ENCODE results near the gene CSNK1A1L. TPM values are rescaled to one million over a fixed set of nuclear protein-coding genes. Genes with fewer than 3 reads are reported as not detected.

Gene CSNK1A1L
- total RNA-seq, 1 experiment from 2014 or later: not detected

DNA sequence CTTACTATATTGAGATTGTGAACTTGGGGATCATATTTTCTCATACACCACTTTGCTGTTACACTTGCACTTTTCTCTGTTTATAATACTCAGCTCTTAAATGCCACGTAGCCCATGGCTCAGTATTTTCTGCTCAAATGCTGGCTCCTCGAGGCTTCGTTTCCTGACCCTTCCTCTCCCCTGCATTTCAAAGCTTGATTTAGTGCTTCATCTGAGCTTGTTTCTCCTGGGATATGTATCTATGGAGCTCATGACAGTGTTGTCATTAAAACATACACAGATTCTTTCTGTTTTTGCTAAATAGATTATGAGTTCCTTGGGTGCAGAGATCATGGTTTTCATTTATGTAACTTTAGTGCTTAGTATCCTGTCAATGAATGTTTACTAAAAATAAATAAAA is 11.4 kb downstream of the CSNK1A1L start:
- TF ChIP-seq CTCF (IDR thresholded peaks at IDR 0.05; ENCODE audit: insufficient read depth in 1 of 2, low read depth in 1 of 2, low read length in 1 of 2, severe bottlenecking in 1 of 2, unreplicated experiment in 1 of 2): no peak

DNA sequence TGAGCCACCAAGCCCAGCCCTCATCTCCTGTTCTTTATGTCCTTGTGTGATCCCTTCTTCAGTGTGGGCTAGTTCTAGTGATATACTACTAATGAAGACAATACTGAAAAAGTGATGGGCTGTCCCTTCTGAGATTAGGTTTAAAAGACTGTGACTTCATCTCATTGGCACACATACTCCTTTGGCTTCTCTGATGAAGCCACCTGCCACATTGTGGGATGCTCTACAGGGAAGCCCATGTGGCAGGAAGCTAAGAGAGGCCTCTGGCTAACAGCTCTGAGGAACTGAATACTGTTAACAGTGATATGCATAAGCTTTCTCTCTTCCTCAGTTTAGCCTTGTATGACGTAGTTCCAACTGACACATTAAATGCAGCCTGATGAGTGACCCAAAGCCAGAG is 13.6 kb downstream of the CSNK1A1L start:
- POLR2A ChIA-PET: interaction anchor here (0.5 kb wide), 1 partner anchor 92 kb away, joined by 6 read pairs; no protein-coding TSS in a partner anchor
- no peaks in the 10 kb centered on the region for H3K27me3 ChIP-seq (replicated peaks; ENCODE audit: control insufficient read depth, insufficient read depth, low read length)

More for the DNA sequence above, 11.4 kb downstream of the CSNK1A1L start:
- ChIA-PET CTCF (no interaction called here), POLR2A (no interaction called here)
- peaks cover under 1% of the 10 kb centered on the region for H3K27me3 ChIP-seq (replicated peaks; ENCODE audit: control insufficient read depth, insufficient read depth, low read length)
- Mint-ChIP-seq H3K4me1 (ENCODE audit: low read depth, unreplicated experiment) (no peaks in the 10 kb centered on the region), H3K9me3 (ENCODE audit: unreplicated experiment) (no peaks in the 10 kb centered on the region), H3K27me3 (ENCODE audit: insufficient read depth, unreplicated experiment) (peaks cover 18% of the 10 kb centered on the region), H3K27ac (ENCODE audit: unreplicated experiment) (no peak overlapping the region), H3K36me3 (ENCODE audit: insufficient read depth, unreplicated experiment) (no peaks in the 10 kb centered on the region), H3K4me3 (ENCODE audit: unreplicated experiment) (no peak overlapping the region)
- no peaks in the 10 kb centered on the region for H3K4me1 ChIP-seq
- no peak for DNase-seq
- H3K9me3 ChIP-seq: no peaks in the 10 kb centered on the region
- intact Hi-C loops (cut with micrococcal nuclease; ENCODE audit: unreplicated experiment): no loop called here
- no peaks in the 10 kb centered on the region for H3K36me3 ChIP-seq (ENCODE audit: control insufficient read depth, insufficient read depth, low read length)
- BruUV-seq (replicated peaks): no TSS peak
- no peak overlapping the region for H3K4me3 ChIP-seq (ENCODE audit: low read depth, low read length)

GRCh38 chr13:37090912-37091311 is 14.6 kb downstream of the CSNK1A1L start:
- no peaks in the 10 kb centered on the region for H3K27me3 ChIP-seq (replicated peaks; ENCODE audit: control insufficient read depth, insufficient read depth, low read length)
- H3K36me3 Mint-ChIP-seq (ENCODE audit: insufficient read depth, unreplicated experiment): no peaks in the 10 kb centered on the region
- ChIA-PET POLR2A (no interaction called here), CTCF (interaction anchor here (0.6 kb wide), 1 partner anchor 17 kb away, joined by 3 read pairs; no protein-coding TSS in a partner anchor)
- H3K4me3 ChIP-seq (ENCODE audit: low read depth, low read length): no peak overlapping the region
- H3K4me3 Mint-ChIP-seq (ENCODE audit: unreplicated experiment): no peak overlapping the region
- H3K9me3 ChIP-seq: no peaks in the 10 kb centered on the region
- intact Hi-C loops (cut with micrococcal nuclease; ENCODE audit: unreplicated experiment): no loop called here
- no peak for DNase-seq
- peaks cover 24% of the 10 kb centered on the region for H3K27me3 Mint-ChIP-seq (ENCODE audit: insufficient read depth, unreplicated experiment)
- no peaks in the 10 kb centered on the region for H3K4me1 Mint-ChIP-seq (ENCODE audit: low read depth, unreplicated experiment)
- no peak overlapping the region for H3K27ac Mint-ChIP-seq (ENCODE audit: unreplicated experiment)
- H3K4me1 ChIP-seq: no peaks in the 10 kb centered on the region
- no TSS peak for BruUV-seq (replicated peaks)
- no peak for TF ChIP-seq CTCF (IDR thresholded peaks at IDR 0.05; ENCODE audit: insufficient read depth in 1 of 2, low read depth in 1 of 2, low read length in 1 of 2, severe bottlenecking in 1 of 2, unreplicated experiment in 1 of 2)
- H3K9me3 Mint-ChIP-seq (ENCODE audit: unreplicated experiment): no peaks in the 10 kb centered on the region
- H3K36me3 ChIP-seq (ENCODE audit: control insufficient read depth, insufficient read depth, low read length): no peaks in the 10 kb centered on the region

More for the DNA sequence above, 13.6 kb downstream of the CSNK1A1L start:
- H3K27ac Mint-ChIP-seq (ENCODE audit: unreplicated experiment): no peak overlapping the region
- CTCF ChIA-PET: no interaction called here
- DNase-seq: no peak
- H3K9me3 Mint-ChIP-seq (ENCODE audit: unreplicated experiment): no peaks in the 10 kb centered on the region
- intact Hi-C loops (cut with micrococcal nuclease; ENCODE audit: unreplicated experiment): no loop called here
- H3K36me3 Mint-ChIP-seq (ENCODE audit: insufficient read depth, unreplicated experiment): no peaks in the 10 kb centered on the region
- no TSS peak for BruUV-seq (replicated peaks)
- H3K4me1 ChIP-seq: no peaks in the 10 kb centered on the region
- H3K27me3 Mint-ChIP-seq (ENCODE audit: insufficient read depth, unreplicated experiment): peaks cover 20% of the 10 kb centered on the region
- TF ChIP-seq CTCF (IDR thresholded peaks at IDR 0.05; ENCODE audit: insufficient read depth in 1 of 2, low read depth in 1 of 2, low read length in 1 of 2, severe bottlenecking in 1 of 2, unreplicated experiment in 1 of 2): no peak
- H3K36me3 ChIP-seq (ENCODE audit: control insufficient read depth, insufficient read depth, low read length): no peaks in the 10 kb centered on the region
- H3K9me3 ChIP-seq: no peaks in the 10 kb centered on the region
- H3K4me3 Mint-ChIP-seq (ENCODE audit: unreplicated experiment): no peak overlapping the region
- H3K4me3 ChIP-seq (ENCODE audit: low read depth, low read length): no peak overlapping the region
- H3K4me1 Mint-ChIP-seq (ENCODE audit: low read depth, unreplicated experiment): no peaks in the 10 kb centered on the region

All from Caco-2 (cell line).